GM20431 (cell line): Measurements from ENCODE around the gene CBLN1.
"Not testable (repeated sequence)": the region's sequence is repeated elsewhere in the genome, so short reads cannot be mapped to it uniquely, and the experiment has no call there.

Source experiments
- in situ Hi-C: fragments of 300-500 bp; cut with MseI, MboI; formaldehyde crosslinking; loops from one replicate; pipeline ENCODE4 v1.15.0; 2020; ENCODE audit warnings: low sequenced_read_pairs; ENCODE audit not compliant: unreplicated experiment

CBLN1 gene

GRCh38 chr16:49278567-49278827, 3.1 kb downstream of the CBLN1 start:
- in situ Hi-C loops, result no loop called here

- in situ Hi-C loops, result no loop called here
Measured at GRCh38 chr16:49277766-49278566, 3.7 kb downstream of the CBLN1 start.

GRCh38 chr16:49277386-49277742, 4.3 kb downstream of the CBLN1 start:
- in situ Hi-C loops, result no loop called here

GRCh38 chr16:49276646-49277385, 4.8 kb downstream of the CBLN1 start:
- in situ Hi-C loops, result no loop called here

GRCh38 chr16:49275870-49276269, 5.8 kb downstream of the CBLN1 start:
- in situ Hi-C loops, result no loop called here

GRCh38 chr16:49275050-49275730, 6.4 kb downstream of the CBLN1 start:
- in situ Hi-C loops, result no loop called here

GRCh38 chr16:49274591-49274990, 7.0 kb downstream of the CBLN1 start:
- in situ Hi-C loops, result no loop called here

- in situ Hi-C loops, result no loop called here
Measured at GRCh38 chr16:49273771-49274170, 7.9 kb downstream of the CBLN1 start.

GRCh38 chr16:49271363-49271762, 10.3 kb downstream of the CBLN1 start:
- in situ Hi-C loops, result no loop called here

- in situ Hi-C loops, result no loop called here
Measured at GRCh38 chr16:49269201-49269600, 12.4 kb downstream of the CBLN1 start.

- in situ Hi-C loops, result no loop called here
Measured at GRCh38 chr16:49268667-49269066, 13.0 kb downstream of the CBLN1 start.

- in situ Hi-C loops, result no loop called here
Measured at GRCh38 chr16:49262501-49262900, 19.1 kb downstream of the CBLN1 start.

- in situ Hi-C loops, result no loop called here
Measured at GRCh38 chr16:49261930-49262329, 19.7 kb downstream of the CBLN1 start.

GRCh38 chr16:49260956-49261530, 20.6 kb downstream of the CBLN1 start:
- in situ Hi-C loops, result no loop called here

GRCh38 chr16:49260253-49260652, 21.4 kb downstream of the CBLN1 start:
- in situ Hi-C loops, result no loop called here

- in situ Hi-C loops, result no loop called here
Measured at GRCh38 chr16:49259330-49259729, 22.3 kb downstream of the CBLN1 start.

GRCh38 chr16:49250689-49251088, 30.9 kb downstream of the CBLN1 start:
- in situ Hi-C loops, result no loop called here

GRCh38 chr16:49248227-49248626, 33.4 kb downstream of the CBLN1 start:
- in situ Hi-C loops, result no loop called here

GRCh38 chr16:49236216-49236615, 45.4 kb downstream of the CBLN1 start:
- in situ Hi-C loops, result no loop called here

GRCh38 chr16:49228335-49228734, 53.3 kb downstream of the CBLN1 start:
- in situ Hi-C loops, result not testable (repeated sequence)
